Transverse colon (tissue), 4 donors: ENCODE measurements around the gene EFCAB11. TPM values are rescaled to one million over a fixed set of nuclear protein-coding genes. Genes with fewer than 3 reads are reported as not detected.

ENCODE experiments used
- DNase-seq: peaks from one replicate; pipeline ENCODE4 v3.0.0-alpha.2; 2019
- H3K27ac ChIP-seq, 4 donors: fragments of 200-600 bp; sonication (generic); 2 replicates each; pipeline ENCODE4 v1.5.1; 2016 to 2018; ENCODE audit warnings: inconsistent platforms in 4 of 4
- H3K27me3 ChIP-seq: fragments of 200-600 bp; sonication (generic); 2 replicates; pipeline ENCODE4 v1.5.1; 2017; ENCODE audit warnings: inconsistent platforms
- H3K36me3 ChIP-seq, 4 donors: fragments of 200-600 bp; sonication (generic); 2 replicates each; pipeline ENCODE4 v1.5.1; 2017 to 2019; ENCODE audit warnings: inconsistent platforms in 4 of 4
- H3K4me1 ChIP-seq, 4 donors: fragments of 200-600 bp; sonication (generic); 2 replicates each; pipeline ENCODE4 v1.5.1; 2017 to 2020; ENCODE audit warnings: inconsistent platforms in 4 of 4
- H3K4me3 ChIP-seq, 4 donors: fragments of 200-600 bp; sonication (generic); 1 replicate in 1 of 4; 2 replicates in 3 of 4; pipeline versions ENCODE4 v1.5.1 to v1.6.1; 2017 to 2019; ENCODE audit warnings: inconsistent platforms in 4 of 4
- H3K9me3 ChIP-seq, 2 donors: fragments of 200-600 bp; sonication (generic); 2 replicates each; pipeline ENCODE4 v1.5.1; 2017 to 2019; ENCODE audit warnings: inconsistent platforms in 2 of 2
- CTCF ChIP-seq, 5 experiments: fragments of 200-600 bp in 3 of 5; fragments of 450-650 bp in 2 of 5; sonication (generic) in 3 of 5; IDR thresholded peaks; 1 replicate in 2 of 5; 2 replicates in 3 of 5; pipeline ENCODE4 v1.5.1; 2016 to 2017; ENCODE audit warnings: antibody characterized with exemption in 5 of 5, inconsistent platforms in 3 of 5, mild to moderate bottlenecking in 2 of 5, moderate library complexity in 1 of 5
- EP300 ChIP-seq: sonication (generic); formaldehyde crosslinking; IDR thresholded peaks from one replicate; pipeline ENCODE4 v1.6.1; 2017; ENCODE audit warnings: antibody characterized with exemption, low read depth
- POLR2A ChIP-seq: fragments of 450-650 bp; IDR thresholded peaks from one replicate; pipeline ENCODE4 v1.6.1; 2016; ENCODE audit warnings: antibody characterized with exemption, mild to moderate bottlenecking, moderate library complexity
- POLR2AphosphoS5 ChIP-seq, 3 donors: sonication (generic); formaldehyde crosslinking; IDR thresholded peaks; one replicate each; pipeline ENCODE4 v1.6.1; 2016; ENCODE audit warnings: antibody characterized with exemption in 3 of 3
- WGBS, 2 donors: methylation state at CpG; one replicate each; pipeline ENCODE4 v1.1.5; 2018; ENCODE audit warnings: low coverage in 1 of 2; 5-methylcytosine and 5-hydroxymethylcytosine counted together
- in situ Hi-C, 4 donors: fragments of 200-750 bp; cut with MboI; loops; one replicate each; pipeline versions ENCODE4 v1.15.0 to v1.15.1; 2017; ENCODE audit warnings: low sequenced_read_pairs in 3 of 4, low pct_ligation_motif_present in 1 of 4, low pct_unique_long_range_greater_than_20kb in 1 of 4
- intact Hi-C: fragments of 100-400 bp; cut with DNase I; formaldehyde crosslinking; loops from one replicate; pipeline ENCODE4 v1.15.1; 2023; ENCODE audit warnings: low total_unique reads
- total RNA-seq, 4 donors: library from RNA; depleted of rRNA; stranded (reverse); fragments of >200 nt; gene quantifications; one replicate each; pipeline ENCODE4 v1.1.0, GENCODE V29; 2016

The EFCAB11 gene
- total RNA-seq, 4 donors from 2014 or later: 6.0 to 6.7 TPM; not detected in 2

GRCh38 chr14:89977668-89978067 is 23.1 kb upstream of the EFCAB11 start:
- DNase-seq: no peak
- intact Hi-C loops (loop anchor here (5.0 kb wide), 1 partner anchor 260 kb away; no protein-coding TSS in a partner anchor), in situ Hi-C loops (loop anchor here in 3 of 4 donors (25.0 kb wide), 1 partner anchor 260 kb away; no protein-coding TSS in a partner anchor)
- TF ChIP-seq POLR2A: no peak
- no peak overlapping the region for H3K4me3 ChIP-seq
- peaks cover 0 to 18% (median 0%) of the 10 kb centered on the region in 4 donors for H3K36me3 ChIP-seq
- H3K27ac ChIP-seq: no peak overlapping the region
- H3K4me1 ChIP-seq: no peaks in the 10 kb centered on the region
- no peaks in the 10 kb centered on the region for H3K9me3 ChIP-seq
- no peaks in the 10 kb centered on the region for H3K27me3 ChIP-seq
- 67 to 93% methylated on average over 3 to 4 of the region's 4 CpGs for WGBS, 2 donors

- Histone ChIP-seq H3K36me3 (peaks cover 0 to 16% (median 8%) of the 10 kb centered on the region in 4 donors), H3K27me3 (no peaks in the 10 kb centered on the region), H3K9me3 (no peaks in the 10 kb centered on the region), H3K4me3 (no peak overlapping the region), H3K4me1 (no peaks in the 10 kb centered on the region), H3K27ac (no peak overlapping the region)
- 0 to 61% methylated on average over 1 to 7 of the region's 7 CpGs for WGBS, 2 donors
- in situ Hi-C loops: loop anchor here in 1 of 4 donors (25.0 kb wide), 1 partner anchor 264 kb away; no protein-coding TSS in a partner anchor
- TF ChIP-seq CTCF (IDR thresholded peaks at IDR 0.05): peak; percentile 64 to 80 (median 76)
- TF ChIP-seq POLR2A: no peak
- TF ChIP-seq EP300: no peak
- TF ChIP-seq POLR2AphosphoS5 (IDR thresholded peaks at IDR 0.05): no peak
- DNase-seq: peak; percentile 55
- intact Hi-C loops: no loop called here
Observed at GRCh38 chr14:89973234-89973823, 18.8 kb upstream of the EFCAB11 start.

- in situ Hi-C loops (loop anchor here in 1 of 4 donors (25.0 kb wide), 1 partner anchor 271 kb away; no protein-coding TSS in a partner anchor), intact Hi-C loops (no loop called here)
- Histone ChIP-seq H3K27ac (no peak overlapping the region), H3K4me1 (no peaks in the 10 kb centered on the region), H3K9me3 (no peaks in the 10 kb centered on the region), H3K4me3 (no peak overlapping the region), H3K36me3 (peaks cover 0 to 17% (median 5%) of the 10 kb centered on the region in 4 donors), H3K27me3 (no peaks in the 10 kb centered on the region)
- TF ChIP-seq POLR2A (no peak), EP300 (no peak), POLR2AphosphoS5 (IDR thresholded peaks at IDR 0.05) (no peak), CTCF (IDR thresholded peaks at IDR 0.05) (no peak)
- 92 to 100% methylated on average over 1 of the region's 1 CpG for WGBS, 2 donors
- DNase-seq: no peak
Observed at GRCh38 chr14:89965839-89966238, 11.3 kb upstream of the EFCAB11 start.

- no peaks in the 10 kb centered on the region for H3K27me3 ChIP-seq
- H3K4me3 ChIP-seq: no peak overlapping the region
- in situ Hi-C loops: loop anchor here in 1 of 4 donors (25.0 kb wide), 1 partner anchor 274 kb away; no protein-coding TSS in a partner anchor
- no peak overlapping the region for H3K27ac ChIP-seq
- TF ChIP-seq EP300: no peak
- no peak for TF ChIP-seq CTCF (IDR thresholded peaks at IDR 0.05)
- TF ChIP-seq POLR2A: no peak
- DNase-seq: no peak
- H3K36me3 ChIP-seq: peaks cover 0 to 16% (median 5%) of the 10 kb centered on the region in 4 donors
- intact Hi-C loops: no loop called here
- H3K9me3 ChIP-seq: no peaks in the 10 kb centered on the region
- WGBS, 2 donors: 88 to 95% methylated on average over 3 to 10 of the region's 10 CpGs
- no peaks in the 10 kb centered on the region for H3K4me1 ChIP-seq
Observed at GRCh38 chr14:89963288-89963978, 8.9 kb upstream of the EFCAB11 start.
